K562 (cell line): ENCODE measurements around the gene CLEC4M.

Experiments
- EGR1 ChIP-seq: fragments of 450-650 bp; conservative IDR thresholded peaks from 2 replicates; pipeline ENCODE4 v1.6.1; 2017; ENCODE audit warnings: mild to moderate bottlenecking
- FOXA1 ChIP-seq: fragments of 450-650 bp; IDR thresholded peaks from 2 replicates; pipeline ENCODE4 v1.6.1; 2016; ENCODE audit warnings: mild to moderate bottlenecking, borderline replicate concordance
- GABPA ChIP-seq: fragments of 200-800 bp; sonication (Bioruptor generic); conservative IDR thresholded peaks from 2 replicates; pipeline ENCODE4 v1.6.1; 2016; ENCODE audit warnings: low read depth, missing genetic modification characterization, missing compliant biosample characterization
- SRSF1 ChIP-seq: fragments of 200-400 bp; formaldehyde crosslinking; IDR thresholded peaks from 2 replicates; pipeline ENCODE4 v1.6.1; 2017; ENCODE audit warnings: mild to moderate bottlenecking, low read depth, low read length, moderate library complexity
- TF ChIP-seq, protein P1 (sequence below), 3 experiments: IDR thresholded peaks in 2 of 3; conservative IDR thresholded peaks in 1 of 3; 2 replicates each; pipeline ENCODE4 v1.5.1; 2011 to 2012; ENCODE audit warnings: low read length in 3 of 3, mild to moderate bottlenecking in 3 of 3, control low read depth in 2 of 3, improper control_type of control experiment in 1 of 3, inconsistent platforms in 1 of 3, low read depth in 1 of 3, mixed read lengths in 1 of 3, moderate library complexity in 1 of 3; ENCODE audit not compliant: insufficient read depth in 2 of 3

DNA sequence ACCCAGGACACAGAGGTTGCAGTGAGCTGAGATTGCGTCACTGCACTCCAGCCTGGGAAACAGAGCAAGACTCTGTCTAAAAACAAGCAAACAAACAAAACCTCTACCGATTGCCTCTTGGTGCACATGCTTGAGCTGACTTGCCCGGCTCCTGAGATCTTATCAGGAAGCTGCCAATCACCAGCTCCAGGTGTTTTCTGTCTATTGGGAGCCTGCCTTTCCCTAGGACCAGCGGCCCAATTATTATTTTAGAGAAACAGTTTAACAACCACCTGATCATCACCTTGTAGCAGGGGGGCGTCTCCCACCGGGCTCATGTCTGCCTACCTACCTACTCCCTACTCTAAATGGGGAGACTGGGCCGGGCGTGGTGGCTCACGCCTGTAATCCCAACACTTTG lies 10.8 kb downstream of the CLEC4M start:
- TF ChIP-seq EGR1: no peak
- no peak for TF ChIP-seq SRSF1
- no peak for TF ChIP-seq GABPA (tag)
- no peak for TF ChIP-seq FOXA1
- TF ChIP-seq, protein P1, sequence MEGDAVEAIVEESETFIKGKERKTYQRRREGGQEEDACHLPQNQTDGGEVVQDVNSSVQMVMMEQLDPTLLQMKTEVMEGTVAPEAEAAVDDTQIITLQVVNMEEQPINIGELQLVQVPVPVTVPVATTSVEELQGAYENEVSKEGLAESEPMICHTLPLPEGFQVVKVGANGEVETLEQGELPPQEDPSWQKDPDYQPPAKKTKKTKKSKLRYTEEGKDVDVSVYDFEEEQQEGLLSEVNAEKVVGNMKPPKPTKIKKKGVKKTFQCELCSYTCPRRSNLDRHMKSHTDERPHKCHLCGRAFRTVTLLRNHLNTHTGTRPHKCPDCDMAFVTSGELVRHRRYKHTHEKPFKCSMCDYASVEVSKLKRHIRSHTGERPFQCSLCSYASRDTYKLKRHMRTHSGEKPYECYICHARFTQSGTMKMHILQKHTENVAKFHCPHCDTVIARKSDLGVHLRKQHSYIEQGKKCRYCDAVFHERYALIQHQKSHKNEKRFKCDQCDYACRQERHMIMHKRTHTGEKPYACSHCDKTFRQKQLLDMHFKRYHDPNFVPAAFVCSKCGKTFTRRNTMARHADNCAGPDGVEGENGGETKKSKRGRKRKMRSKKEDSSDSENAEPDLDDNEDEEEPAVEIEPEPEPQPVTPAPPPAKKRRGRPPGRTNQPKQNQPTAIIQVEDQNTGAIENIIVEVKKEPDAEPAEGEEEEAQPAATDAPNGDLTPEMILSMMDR (IDR thresholded peaks at IDR 0.05 in 2 of 3, conservative IDR thresholded peaks at IDR 0.05 in 1 of 3; ENCODE audit: insufficient read depth in 2 of 3, low read depth in 1 of 3, low read length in 3 of 3): no peak
